ENCODE measurements around the gene JMJD1C.

Gene JMJD1C, protein sequence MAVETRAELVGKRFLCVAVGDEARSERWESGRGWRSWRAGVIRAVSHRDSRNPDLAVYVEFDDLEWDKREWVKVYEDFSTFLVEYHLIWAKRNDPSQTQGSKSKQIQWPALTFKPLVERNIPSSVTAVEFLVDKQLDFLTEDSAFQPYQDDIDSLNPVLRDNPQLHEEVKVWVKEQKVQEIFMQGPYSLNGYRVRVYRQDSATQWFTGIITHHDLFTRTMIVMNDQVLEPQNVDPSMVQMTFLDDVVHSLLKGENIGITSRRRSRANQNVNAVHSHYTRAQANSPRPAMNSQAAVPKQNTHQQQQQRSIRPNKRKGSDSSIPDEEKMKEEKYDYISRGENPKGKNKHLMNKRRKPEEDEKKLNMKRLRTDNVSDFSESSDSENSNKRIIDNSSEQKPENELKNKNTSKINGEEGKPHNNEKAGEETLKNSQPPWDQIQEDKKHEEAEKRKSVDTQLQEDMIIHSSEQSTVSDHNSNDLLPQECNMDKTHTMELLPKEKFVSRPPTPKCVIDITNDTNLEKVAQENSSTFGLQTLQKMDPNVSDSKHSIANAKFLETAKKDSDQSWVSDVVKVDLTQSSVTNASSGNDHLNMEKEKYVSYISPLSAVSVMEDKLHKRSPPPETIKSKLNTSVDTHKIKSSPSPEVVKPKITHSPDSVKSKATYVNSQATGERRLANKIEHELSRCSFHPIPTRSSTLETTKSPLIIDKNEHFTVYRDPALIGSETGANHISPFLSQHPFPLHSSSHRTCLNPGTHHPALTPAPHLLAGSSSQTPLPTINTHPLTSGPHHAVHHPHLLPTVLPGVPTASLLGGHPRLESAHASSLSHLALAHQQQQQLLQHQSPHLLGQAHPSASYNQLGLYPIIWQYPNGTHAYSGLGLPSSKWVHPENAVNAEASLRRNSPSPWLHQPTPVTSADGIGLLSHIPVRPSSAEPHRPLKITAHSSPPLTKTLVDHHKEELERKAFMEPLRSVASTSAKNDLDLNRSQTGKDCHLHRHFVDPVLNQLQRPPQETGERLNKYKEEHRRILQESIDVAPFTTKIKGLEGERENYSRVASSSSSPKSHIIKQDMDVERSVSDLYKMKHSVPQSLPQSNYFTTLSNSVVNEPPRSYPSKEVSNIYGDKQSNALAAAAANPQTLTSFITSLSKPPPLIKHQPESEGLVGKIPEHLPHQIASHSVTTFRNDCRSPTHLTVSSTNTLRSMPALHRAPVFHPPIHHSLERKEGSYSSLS (N-terminal part only)

DNA sequence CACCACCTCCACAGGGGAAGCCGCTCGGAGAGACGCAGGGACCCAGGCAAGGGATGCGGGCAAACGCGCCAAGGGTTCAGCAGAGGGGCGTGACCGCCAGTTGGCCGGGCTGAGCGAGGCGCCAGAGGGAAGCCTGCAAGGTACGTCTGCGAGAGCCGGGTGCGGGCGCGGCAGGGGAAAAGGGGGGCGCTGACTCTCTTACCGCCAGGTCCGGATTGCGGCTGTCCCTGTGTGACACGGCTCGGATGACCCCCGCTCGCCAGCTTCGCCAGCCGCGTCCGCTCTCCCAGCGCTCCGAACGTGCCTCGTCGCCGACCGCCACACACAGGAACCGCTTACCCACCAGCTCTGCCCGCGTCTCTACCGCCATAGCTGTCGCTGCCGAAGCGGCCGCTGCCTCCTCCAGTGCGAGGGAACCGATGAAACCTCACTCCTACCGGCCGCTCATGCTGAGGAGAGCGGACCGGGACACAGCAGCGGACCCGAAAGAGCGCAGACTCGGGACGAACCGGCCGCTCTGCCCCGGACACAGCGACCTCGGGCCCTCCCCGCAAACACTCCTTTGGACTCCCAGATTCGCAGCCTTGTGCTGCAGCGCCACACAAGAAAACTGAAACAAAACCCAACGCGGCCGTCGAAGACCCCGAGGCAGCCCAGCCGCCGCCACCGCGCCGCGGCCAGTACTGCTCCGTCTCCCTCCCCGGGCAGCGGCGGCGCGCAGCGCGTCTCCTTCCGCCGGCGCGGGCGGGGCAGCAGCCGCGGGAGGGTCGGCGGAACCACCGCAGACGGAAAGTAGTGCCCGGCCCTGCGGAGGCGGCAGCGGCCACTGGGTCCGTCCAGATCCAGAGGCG lies at the start of gene JMJD1C:
Gene JMJD1C, minus strand, starts transcription at position 685 of the 851 bp plus-strand sequence. Its CDS starts 315 bp downstream, at position 370.
- TF ChIP-seq, protein P1, sequence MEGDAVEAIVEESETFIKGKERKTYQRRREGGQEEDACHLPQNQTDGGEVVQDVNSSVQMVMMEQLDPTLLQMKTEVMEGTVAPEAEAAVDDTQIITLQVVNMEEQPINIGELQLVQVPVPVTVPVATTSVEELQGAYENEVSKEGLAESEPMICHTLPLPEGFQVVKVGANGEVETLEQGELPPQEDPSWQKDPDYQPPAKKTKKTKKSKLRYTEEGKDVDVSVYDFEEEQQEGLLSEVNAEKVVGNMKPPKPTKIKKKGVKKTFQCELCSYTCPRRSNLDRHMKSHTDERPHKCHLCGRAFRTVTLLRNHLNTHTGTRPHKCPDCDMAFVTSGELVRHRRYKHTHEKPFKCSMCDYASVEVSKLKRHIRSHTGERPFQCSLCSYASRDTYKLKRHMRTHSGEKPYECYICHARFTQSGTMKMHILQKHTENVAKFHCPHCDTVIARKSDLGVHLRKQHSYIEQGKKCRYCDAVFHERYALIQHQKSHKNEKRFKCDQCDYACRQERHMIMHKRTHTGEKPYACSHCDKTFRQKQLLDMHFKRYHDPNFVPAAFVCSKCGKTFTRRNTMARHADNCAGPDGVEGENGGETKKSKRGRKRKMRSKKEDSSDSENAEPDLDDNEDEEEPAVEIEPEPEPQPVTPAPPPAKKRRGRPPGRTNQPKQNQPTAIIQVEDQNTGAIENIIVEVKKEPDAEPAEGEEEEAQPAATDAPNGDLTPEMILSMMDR (conservative IDR thresholded peaks at IDR 0.05; ENCODE audit: low read length): no peak
- DNase-seq (ENCODE audit: low read depth): peak; percentile 91

DNA sequence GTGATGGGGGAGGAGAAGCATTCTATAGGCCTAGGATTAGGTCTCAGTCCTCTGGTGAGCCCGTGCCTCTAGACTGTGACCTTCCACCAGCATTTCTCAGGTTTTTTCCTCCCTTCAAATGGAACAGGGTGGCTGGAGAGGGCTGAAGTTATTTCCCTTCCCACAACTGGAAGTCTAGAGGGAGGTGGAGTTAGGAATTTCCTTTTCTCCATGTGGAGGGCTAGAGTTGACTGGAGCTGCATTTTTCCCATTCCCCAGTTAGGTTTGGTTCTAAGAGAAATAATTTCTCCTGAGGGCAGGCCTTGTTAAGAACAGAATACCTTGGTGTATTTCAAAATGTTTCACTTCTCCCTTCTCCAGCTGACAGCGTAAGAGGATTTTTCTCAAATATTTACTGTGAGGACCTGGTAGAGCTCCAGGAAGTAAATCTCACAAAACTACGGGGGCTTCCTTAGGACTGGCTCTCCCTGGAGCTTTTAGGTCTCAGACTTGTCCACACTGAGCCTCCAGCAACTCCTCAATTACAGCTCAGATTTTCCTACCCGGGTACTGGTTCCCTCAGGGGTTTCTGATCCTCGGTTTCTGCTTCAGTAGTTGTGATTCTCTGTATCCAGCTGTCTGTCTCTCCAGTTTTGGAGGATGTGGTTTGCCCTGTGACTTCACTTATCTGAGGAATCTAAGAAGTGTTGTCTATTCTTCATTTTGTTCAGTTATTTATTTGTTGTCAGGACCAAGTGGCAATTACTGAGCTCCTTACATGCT lies 49.4 kb upstream of the JMJD1C start:
- TF ChIP-seq, protein P1 (conservative IDR thresholded peaks at IDR 0.05; ENCODE audit: low read length): no peak
- peak; percentile 71 for DNase-seq (ENCODE audit: low read depth)
- H3K4me3 ChIP-seq (ENCODE audit: low read length): peak overlapping the region; percentile 23

More for the DNA sequence above, at the start of gene JMJD1C:
- peak within 1 kb of the TSS; percentile 87 for H3K4me3 ChIP-seq (ENCODE audit: low read length)

DNA sequence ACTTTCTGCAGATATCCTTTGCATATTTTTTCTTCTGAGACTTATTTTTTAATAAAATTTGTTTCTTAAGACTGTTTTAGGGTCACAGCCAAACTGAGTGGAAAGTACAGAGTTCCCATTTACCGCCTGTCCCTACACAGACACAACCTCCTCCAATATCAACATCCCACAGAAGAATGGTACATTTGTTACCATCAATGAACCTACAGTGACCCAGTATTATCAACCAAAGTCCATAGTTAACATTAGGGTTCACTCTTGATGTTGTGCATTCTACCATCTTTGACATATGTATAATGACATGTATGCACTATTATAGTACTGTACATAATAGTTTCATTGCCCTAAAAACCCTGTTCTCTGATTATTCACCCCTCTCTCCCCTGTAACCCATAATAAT lies 40.8 kb upstream of the JMJD1C start:
- TF ChIP-seq, protein P1 (conservative IDR thresholded peaks at IDR 0.05; ENCODE audit: low read length): no peak
- no peak overlapping the region for H3K4me3 ChIP-seq (ENCODE audit: low read length)
- DNase-seq (ENCODE audit: low read depth): no peak

DNA sequence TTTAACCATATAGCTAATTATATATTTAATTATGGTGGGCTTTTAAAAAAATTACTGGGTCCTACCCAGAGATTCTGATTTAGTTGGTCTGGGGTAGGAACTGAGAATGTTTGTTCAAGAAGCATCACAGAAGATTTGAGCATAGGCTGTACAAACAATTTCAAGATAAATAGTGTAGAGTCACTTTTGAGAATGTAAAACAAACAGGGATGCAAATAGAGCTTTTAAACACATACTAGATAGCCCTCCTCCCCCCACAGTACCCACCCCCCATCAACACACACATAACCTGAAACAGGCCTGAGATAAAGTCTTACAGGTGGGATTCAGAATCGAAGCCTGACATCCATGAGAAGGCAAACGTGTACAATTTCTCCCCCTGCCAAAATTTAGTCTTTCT lies 39.8 kb upstream of the JMJD1C start:
- H3K4me3 ChIP-seq (ENCODE audit: low read length): no peak overlapping the region
- TF ChIP-seq, protein P1 (conservative IDR thresholded peaks at IDR 0.05; ENCODE audit: low read length): no peak
- DNase-seq (ENCODE audit: low read depth): no peak

DNA sequence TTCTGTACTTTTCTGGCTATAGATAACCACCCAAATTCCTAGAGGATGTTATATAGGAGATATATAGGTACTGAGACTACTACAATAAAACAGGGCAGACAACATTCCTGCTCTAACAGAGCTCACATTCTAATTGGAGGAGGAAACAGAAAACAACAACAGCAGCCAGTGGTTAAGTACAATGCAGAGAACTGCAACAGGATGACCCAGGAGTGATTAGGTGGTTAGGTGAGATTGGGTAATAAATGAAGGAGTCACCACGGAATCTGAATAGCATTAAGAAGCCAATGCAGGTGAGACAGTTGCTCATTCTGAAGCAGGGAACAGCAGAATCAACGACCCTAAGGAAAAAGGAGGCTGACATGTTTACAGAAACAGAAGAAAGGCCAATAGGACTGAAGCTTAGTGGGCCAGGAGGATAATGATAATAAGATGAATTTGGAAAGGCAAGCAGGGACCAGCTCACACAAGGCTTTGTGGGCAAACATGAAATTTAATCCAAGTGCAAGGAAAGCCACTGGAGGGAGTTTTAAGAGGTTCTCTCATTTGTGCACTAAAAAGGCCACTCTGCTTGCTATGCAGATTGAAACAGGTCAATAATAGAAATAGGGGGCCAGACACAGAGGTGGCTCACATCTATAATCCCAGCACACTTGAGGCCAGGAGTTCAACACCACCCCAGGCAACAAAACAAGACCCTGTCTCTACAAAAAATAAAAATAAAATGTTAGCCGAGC lies 38.5 kb upstream of the JMJD1C start:
- H3K4me3 ChIP-seq (ENCODE audit: low read length): no peak overlapping the region
- DNase-seq (ENCODE audit: low read depth): no peak
- TF ChIP-seq, protein P1 (conservative IDR thresholded peaks at IDR 0.05; ENCODE audit: low read length): peak; percentile 19

Measured in AG10803 (cell line).